Non-pigmented ciliary epithelial cell (primary cell): ENCODE measurements around the gene POLH.

ENCODE experiments used
- DNase-seq: peaks from one replicate; pipeline ENCODE4 v3.0.0-alpha.2; 2010; ENCODE audit warnings: low read depth

POLH gene

GRCh38 chr6:43606019-43606418 is 30.0 kb downstream of the POLH start:
- DNase-seq: no peak

DNA sequence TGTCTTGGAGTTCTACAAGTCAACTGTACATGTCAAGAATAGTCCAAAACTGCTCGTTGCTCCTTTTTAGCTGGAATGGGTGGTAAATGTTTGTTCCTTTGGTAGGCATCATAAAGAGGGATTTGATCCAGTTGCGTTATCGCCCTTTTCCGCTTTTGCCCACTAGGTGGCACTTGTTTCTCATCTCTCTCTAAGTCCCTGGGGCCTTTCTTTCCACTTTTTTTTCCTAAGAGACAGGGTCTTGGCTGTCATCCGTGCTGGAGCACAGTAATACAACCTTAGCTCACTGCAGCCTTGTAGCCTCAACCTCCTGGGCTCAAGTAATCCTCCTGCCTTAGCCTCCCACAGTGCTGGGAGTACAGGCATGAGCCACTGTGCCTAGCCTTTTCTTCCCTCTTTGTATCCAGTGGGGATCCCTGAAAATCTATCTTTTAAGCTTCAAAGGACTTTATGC is 32.4 kb downstream of the POLH start:
- no peak for DNase-seq

DNA sequence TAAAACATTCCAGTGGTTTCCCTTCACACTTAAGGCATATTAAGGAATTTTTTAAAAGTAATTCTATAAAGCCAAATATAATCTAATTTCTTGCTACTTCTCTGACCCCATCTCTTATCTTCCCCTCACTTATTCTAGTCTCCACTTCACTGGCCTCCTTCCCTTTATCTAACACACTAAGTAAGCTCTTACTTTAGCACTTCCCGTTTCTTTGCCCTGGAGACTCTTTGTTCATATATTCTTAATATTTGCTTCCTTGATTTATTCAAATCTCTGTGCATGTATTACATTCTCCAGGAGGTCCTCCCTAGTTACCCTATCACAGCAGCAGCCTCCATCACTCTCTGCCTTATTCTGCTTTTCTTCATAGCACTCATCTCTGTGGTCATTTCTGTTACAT is 32.8 kb downstream of the POLH start:
- no peak for DNase-seq

GRCh38 chr6:43609402-43609801 is 33.4 kb downstream of the POLH start:
- DNase-seq: no peak

- no peak for DNase-seq
Measured at GRCh38 chr6:43610431-43610830, 34.4 kb downstream of the POLH start.

DNA sequence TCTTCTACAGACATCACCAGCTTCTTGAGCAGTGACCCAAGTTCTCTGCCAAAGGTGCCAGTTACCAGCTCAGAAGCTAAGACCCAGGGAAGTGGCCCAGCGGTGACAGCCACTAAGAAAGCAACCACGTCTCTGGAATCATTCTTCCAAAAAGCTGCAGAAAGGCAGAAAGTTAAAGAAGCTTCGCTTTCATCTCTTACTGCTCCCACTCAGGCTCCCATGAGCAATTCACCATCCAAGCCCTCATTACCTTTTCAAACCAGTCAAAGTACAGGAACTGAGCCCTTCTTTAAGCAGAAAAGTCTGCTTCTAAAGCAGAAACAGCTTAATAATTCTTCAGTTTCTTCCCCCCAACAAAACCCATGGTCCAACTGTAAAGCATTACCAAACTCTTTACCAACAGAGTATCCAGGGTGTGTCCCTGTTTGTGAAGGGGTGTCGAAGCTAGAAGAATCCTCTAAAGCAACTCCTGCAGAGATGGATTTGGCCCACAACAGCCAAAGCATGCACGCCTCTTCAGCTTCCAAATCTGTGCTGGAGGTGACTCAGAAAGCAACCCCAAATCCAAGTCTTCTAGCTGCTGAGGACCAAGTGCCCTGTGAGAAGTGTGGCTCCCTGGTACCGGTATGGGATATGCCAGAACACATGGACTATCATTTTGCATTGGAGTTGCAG is 37.9 kb downstream of the POLH start:
- DNase-seq: no peak

DNA sequence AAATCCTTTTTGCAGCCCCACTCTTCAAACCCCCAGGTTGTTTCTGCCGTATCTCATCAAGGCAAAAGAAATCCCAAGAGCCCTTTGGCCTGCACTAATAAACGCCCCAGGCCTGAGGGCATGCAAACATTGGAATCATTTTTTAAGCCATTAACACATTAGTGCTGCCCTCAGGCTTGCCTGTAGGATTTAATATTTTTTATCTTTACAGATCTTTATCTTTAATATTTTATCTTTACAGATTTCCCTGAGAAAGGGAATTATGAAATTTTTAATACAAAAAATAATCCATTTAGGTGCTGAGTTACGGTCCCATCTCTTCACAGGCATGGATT is 38.4 kb downstream of the POLH start:
- DNase-seq: no peak

DNA sequence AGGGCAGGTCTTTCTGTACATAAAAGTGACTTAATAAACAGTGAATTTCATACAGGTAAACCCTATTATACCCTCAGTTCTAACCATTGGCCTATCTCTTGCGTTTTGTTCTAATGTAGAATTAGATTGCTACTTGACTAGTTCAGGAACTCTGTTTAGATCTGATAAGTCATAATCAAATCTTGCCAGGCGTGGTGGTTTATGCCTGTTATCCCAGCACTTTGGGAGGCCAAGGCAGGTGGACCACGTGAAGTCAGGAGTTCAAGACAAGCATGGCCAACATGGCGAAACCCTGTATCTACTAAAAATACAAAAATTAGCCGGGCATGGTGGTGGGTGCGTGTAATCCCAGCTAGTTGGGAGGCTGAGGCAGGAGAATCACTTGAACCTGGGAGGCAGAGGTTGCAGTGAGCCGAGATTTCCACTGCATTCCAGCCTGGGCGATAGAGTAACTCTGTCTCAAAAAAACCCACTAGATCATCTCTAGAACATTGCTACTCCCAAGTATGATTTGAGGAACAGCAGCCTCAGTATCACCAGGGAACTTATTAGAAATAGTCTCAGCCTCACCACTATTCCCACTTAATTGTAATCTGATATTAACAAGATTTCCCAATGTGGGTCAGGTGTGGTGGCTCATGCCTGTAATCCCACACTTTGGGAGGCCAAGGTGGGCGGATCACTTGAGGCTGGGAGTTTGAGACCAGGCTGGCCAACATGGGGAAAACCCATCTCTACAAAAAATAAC is 40.9 kb downstream of the POLH start:
- DNase-seq: no peak

- DNase-seq: no peak
Measured at GRCh38 chr6:43621078-43621835, 45.3 kb downstream of the POLH start.

GRCh38 chr6:43621836-43622180 is 45.8 kb downstream of the POLH start:
- DNase-seq: no peak

DNA sequence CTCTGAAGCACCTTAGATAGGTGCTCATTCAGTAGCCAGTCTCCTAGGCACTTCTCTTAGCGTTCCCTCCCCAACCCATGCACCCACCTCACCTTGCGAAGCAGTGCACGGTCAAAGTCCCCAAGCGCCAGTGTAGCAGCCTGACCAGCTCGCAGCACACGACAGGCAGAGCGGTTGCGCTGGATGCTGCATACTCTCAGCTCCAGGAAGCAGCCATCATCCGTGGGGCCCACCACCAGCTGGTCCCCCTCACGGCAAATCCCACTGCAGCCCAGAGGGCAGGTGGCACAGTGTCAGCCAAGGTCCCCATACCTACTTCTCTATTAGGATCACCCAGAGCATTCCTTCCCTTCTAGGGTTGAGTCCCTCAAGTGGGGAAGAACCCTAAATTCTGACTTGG is 46.6 kb downstream of the POLH start:
- no peak for DNase-seq

- no peak for DNase-seq
Measured at GRCh38 chr6:43623880-43624785, 48.1 kb downstream of the POLH start.

- DNase-seq: no peak
Measured at GRCh38 chr6:43624786-43625288, 48.9 kb downstream of the POLH start.

- DNase-seq: no peak
Measured at GRCh38 chr6:43625393-43625992, 49.5 kb downstream of the POLH start.

- DNase-seq: peak; percentile 96
Measured at GRCh38 chr6:43627008-43627825, 51.2 kb downstream of the POLH start.

DNA sequence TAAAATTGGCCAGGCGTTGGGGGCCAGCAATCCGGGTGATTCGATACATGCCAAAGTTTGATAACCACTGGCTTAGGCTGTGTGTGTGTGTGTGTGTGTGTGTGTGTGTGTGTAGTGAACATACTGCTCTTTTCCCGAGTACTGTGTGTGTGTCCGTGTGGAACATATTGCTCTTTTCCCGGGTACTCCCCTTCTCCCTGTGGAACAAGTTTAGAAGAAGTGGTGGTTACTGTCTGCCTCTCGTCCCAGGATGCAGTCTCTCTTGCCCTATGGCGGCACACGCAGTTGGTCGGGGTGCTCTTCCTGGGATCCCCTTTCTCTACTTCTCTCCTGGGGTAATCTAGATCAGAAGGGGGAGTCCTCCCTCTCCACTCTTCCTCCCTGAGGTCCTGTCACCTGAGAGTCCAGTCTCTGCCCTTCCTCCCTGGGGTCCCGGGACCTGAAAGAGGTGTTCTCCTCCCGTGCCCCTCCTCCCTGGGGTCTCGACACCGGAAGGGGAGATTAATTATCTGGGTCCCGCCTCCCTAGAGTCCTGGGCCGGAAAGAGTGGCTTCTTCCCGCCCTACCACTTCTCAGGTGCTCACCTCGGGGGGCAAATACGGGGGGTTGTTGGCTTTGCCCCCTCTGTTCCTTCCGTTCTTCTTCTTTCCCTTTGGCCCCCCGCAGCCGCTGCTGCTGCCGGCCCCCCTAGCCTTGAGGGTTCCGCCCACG is 52.6 kb downstream of the POLH start:
- no peak for DNase-seq

DNA sequence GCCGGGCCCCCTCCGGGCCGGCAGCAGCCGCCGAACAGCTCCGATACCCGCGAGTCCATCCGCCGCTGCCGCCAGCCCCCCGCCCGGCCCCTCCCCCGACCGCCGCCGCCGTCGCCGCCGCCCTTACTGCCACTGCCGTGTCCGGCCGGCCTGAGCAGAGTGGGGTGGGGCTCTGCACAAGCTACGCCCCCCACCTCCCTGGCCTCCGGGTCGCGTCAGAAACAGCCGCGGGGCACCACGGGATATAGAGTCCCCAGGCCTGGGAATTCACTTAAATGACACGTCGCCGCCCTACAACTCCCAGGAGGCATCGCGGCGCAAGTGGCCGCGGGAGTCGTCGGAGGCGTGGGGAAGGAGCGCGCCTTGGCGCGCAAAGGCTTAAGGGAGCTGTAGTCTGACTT is 53.1 kb downstream of the POLH start, which contains the start of gene GTPBP2:
GTPBP2 (minus strand) TSS at position 161 of the 401 bp plus-strand sequence; CDS start at position 59, 102 bp downstream.
- DNase-seq: peak; percentile 95

DNA sequence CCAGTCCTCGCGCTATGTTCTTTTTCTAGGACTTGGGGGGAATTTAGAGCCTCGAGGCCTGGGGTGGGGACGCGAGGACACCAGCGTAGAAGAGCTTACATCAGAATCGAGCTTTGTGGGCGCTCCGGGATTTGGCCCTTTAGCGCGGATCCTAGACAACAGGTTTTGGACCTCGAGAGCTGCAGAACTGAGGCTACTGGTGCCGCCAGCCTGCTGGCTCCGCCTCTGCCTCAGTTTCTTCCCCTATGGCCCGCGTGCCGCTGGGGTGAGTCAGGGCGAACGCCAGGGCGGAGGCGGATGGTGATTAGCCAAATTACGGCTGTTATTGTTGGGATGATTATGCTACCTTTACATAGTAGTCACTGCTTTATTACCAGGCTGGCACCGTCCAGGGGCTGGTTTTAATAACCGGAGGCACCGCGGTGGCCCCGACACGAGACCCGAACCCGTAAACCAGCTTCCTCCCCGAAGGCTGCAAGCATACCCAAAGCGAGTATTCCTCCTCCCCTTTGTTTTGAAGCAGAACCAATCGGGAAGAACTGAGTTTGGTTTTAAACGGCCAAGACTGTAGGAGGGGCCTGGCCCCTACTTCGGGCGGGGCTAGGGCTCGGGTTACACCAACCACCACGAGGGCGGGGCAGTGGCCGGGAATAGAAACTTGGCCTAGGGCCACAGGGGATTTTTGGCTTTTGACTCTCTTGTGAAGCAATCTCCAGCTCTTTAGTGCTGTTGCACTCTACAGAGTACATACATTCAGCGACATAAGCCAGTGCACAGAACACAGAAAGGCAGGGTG is 53.7 kb downstream of the POLH start:
- peak; percentile 92 for DNase-seq
